GM19099 (cell line): Measurements from ENCODE around the gene NCK2.

Source experiments
- POLR2A ChIP-seq: IDR thresholded peaks from 3 replicates; pipeline ENCODE4 v1.6.1; 2011; ENCODE audit warnings: low read depth; ENCODE audit not compliant: insufficient read length; ENCODE audit errors: extremely low read depth

NCK2 gene

DNA sequence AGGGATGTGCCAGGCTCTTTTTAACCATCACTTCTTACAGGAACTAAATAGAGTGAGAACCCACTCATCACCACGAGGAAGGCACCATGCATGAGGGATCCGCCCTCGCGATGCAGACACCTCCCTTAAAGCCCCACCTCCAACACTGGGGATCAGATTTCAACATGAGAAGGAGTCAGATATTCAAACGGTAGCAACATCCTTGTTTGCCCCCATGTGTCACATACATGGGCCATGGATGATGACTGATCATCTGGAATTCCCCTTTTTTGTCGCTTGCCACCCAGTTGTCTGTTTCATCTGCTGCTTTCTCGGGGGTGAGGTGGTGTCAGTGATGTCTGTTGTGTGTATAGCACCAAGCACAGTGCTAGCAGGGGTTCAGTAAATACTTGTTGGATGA lies 57.9 kb downstream of the NCK2 start:
- no peak for TF ChIP-seq POLR2A

- no peak for TF ChIP-seq POLR2A
These were observed 58.6 kb downstream of the NCK2 start for GRCh38 chr2:105803337-105803736.

DNA sequence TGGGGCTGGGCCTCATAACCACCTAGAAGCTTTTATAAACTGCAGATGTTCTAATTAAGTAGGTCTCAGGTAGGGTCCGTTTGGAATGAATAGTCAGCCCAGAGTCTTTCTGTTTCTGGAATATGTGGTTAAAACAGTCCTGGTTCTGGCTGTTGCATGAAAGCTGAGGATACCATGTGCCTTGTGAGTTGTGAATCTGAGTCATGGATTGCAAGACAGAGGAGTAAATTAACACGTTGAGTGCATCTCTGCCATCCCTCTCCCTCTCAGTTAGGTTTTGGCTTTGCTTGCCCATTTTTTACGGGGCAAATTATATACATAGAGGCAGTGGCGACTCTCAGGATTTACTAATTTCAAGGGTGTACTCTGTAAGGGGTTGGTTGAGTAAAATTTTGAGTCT lies 59.1 kb downstream of the NCK2 start:
- TF ChIP-seq POLR2A = no peak

GRCh38 chr2:105804266-105804665 lies 59.6 kb downstream of the NCK2 start:
- TF ChIP-seq POLR2A = no peak

DNA sequence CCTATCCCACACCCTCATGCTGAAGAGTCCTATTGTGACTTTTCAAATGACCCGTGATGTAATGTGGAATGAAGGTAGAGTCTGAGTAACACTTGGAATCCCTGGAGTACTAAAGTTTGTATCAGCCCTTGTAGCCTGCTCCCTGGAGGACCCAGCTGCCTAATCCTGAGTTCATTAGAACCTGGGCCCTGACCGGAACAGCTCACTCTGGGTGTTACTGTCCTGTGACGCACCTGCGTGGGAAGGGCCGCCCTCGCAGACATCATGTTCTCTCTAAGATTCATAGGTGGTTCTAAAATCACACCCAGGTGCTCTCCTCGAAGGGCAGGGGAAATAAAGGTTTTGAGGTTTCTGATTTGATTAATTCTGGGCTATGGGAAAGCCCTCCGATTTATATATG lies 62.3 kb downstream of the NCK2 start:
- no peak for TF ChIP-seq POLR2A

- no peak for TF ChIP-seq POLR2A
These were observed 63.8 kb downstream of the NCK2 start for GRCh38 chr2:105808423-105809096.

DNA sequence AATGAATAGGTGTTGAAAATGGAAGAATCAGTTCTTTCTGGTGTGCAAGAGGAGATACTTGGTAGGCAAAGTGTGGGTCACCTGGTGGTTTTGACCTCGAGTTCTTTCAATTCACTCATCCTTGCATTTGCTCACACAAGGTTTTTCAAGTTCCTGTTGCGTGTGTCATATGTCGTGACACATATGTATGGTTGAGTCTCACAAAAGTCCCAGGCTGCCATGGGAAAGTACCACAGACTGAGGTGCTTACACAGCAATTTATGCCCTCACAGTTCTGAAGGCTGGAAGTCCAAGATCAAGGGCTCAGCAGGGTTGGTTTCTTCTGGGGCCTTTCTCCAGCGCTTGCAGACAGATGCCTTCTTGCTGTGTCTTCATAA lies 64.4 kb downstream of the NCK2 start:
- no peak for TF ChIP-seq POLR2A

DNA sequence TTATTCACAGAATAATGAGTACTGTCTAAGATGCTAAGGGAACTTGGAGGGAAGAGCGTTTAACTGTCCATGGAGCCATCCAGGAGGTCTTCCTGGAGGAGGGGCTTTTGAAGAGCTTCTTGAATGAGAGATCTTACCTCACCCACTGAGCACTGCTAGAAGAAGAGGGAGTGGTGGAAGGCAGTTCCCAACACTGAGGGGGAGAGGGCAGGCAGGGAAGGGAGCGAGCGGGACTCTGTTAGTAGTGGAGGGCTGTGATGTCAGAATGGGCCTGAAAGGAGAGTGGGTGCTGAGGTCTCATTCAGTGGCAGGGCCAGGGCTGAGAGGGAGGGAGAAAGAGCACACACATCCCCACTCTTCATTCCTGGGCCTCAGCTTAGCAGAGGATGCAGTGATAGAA lies 65.0 kb downstream of the NCK2 start:
- TF ChIP-seq POLR2A = no peak

- TF ChIP-seq POLR2A = no peak
These were observed 67.7 kb downstream of the NCK2 start for GRCh38 chr2:105812180-105813044.

GRCh38 chr2:105813045-105813315 lies 68.3 kb downstream of the NCK2 start:
- no peak for TF ChIP-seq POLR2A

- no peak for TF ChIP-seq POLR2A
These were observed 68.7 kb downstream of the NCK2 start for GRCh38 chr2:105813405-105813804.

DNA sequence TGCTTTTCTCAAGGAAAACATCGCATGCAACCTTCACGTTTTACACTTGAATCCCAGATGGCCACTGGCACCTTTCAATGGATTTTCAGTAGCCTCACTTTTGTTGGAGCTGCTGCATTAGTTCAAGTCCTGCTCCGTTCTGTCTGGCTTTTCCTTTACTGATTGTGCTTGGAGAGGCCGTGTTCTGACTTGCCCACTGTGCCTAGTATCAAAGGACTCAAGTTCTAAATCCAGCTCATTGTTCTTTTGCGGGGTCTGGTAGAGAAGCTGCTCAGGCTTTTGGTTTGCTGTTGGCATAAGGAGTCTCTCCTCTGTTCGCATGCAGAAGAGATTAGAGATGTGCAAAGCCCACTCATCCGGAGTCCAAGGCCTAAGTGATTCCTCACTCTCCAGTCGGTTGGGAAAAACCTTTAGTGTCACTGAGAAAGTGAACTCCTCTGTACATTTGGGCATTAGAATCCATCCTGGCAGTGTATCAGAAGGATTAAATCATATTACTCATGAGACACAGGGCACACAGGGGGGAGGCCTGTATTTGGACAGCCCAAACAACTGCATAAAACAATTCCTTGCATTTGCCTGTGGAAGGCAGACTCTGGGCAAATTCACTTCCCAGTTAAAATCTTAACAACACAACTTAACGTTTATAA lies 69.7 kb downstream of the NCK2 start:
- TF ChIP-seq POLR2A = no peak

DNA sequence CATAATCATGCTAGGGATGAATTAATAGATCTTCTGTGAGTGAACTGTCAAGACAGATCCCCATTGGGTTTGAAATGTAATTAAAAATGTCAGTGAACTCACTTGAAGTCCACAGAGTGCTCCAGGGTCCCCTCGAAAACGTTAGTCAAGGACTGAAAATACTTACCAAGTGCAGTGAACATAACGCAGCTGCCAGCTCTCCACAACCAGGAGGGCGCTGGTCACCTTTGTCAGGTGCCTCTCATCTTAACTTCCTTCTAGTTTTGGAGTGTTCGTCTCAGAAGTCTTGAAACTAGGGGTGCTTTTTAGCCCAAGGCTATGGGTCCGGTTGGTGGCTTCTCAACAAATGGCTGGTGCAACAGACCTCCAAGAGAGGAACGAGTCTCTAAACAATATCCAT lies 70.7 kb downstream of the NCK2 start:
- TF ChIP-seq POLR2A = no peak

GRCh38 chr2:105820151-105820550 lies 75.4 kb downstream of the NCK2 start:
- no peak for TF ChIP-seq POLR2A

- no peak for TF ChIP-seq POLR2A
These were observed 76.0 kb downstream of the NCK2 start for GRCh38 chr2:105820691-105821090.
